Activated CD4-positive, alpha-beta T cell treated with anti-CD3 and anti-CD28 coated beads for 4 hours (primary cell): ENCODE data around the gene SLC29A1.
"Not testable (repeated sequence)": the region's sequence is repeated elsewhere in the genome, so short reads cannot be mapped to it uniquely, and the experiment has no call there.

Experiments
- DNase-seq, 2 donors: peaks; one replicate each; pipeline ENCODE4 v3.0.0-alpha.2; 2020

Gene SLC29A1

DNA sequence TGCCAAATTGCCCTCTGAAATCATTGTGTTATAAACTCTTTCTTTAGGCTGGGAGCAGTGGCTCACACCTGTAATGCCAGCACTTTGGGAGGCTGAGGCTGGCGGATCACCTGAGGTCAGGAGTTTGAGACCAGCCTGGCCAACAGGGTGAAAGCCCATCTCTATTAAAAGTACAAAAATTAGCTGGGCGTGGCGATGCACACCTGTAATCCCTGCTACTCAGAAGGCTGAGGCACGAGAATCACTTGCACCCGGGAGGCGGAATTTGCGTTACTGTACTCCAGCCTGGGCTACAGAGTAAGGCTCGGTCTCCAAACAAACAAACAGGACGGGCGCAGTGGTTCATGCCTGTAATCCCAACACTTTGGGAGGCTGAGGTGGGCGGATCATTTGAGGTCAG is 27.0 kb upstream of the SLC29A1 start:
- DNase-seq = not testable (repeated sequence)

DNA sequence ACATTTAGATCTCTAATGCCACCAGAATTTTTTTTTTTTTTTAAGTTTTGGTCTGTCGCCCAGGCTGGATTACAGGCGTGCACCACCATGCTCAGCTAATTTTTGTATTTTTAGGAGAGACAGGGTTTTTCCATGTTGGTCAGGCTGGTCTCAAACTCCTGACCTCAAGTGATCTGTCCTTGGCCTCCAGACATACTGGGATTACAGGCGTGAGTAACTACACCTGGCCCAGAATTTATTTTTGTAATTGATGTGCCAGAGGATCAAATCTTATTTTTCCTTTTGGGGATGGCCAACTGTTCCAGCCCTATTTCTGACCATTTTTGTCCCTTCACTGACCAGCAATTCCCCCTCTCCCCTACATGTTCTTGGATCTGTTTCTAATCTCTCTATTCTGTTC is 24.7 kb upstream of the SLC29A1 start:
- no peak for DNase-seq

DNA sequence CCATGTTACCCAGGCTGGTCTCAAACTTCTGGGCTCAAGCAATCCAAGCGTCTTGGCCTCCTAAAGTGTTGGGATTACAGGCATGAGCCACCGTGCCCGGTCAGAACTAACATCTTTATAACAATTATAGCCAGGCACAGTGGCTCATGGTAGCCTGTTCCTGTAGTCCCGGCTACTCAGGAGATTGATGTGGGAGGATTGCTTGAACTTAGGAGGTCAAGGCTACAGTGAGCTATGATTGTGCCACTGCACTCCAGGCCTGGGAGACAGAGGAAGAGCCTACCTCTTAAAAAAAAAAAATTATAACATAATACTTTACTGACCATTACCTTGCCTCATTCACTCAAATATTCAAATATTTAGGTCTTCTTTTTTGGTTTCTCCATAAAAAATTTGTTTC is 23.5 kb upstream of the SLC29A1 start:
- DNase-seq = no peak

DNA sequence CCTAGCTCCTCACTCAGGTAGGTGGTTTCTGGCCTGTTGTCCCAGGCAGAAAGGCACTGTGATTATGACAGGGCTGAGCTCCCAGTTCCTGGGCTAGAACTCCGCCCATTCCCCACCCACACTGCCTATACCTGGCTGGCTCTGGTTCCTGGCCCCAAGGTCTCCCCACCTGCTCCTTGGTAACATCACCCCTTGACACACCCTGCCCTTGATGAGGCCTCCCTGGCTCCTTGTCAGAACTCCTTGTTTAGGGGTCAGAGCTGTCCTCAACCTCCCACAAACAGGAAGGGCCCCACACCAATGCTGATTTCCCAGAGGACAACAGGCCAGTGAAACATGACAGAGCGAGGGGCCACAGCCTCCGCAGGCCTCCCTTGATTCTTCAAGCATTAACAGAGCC is 22.2 kb upstream of the SLC29A1 start:
- DNase-seq = no peak

DNA sequence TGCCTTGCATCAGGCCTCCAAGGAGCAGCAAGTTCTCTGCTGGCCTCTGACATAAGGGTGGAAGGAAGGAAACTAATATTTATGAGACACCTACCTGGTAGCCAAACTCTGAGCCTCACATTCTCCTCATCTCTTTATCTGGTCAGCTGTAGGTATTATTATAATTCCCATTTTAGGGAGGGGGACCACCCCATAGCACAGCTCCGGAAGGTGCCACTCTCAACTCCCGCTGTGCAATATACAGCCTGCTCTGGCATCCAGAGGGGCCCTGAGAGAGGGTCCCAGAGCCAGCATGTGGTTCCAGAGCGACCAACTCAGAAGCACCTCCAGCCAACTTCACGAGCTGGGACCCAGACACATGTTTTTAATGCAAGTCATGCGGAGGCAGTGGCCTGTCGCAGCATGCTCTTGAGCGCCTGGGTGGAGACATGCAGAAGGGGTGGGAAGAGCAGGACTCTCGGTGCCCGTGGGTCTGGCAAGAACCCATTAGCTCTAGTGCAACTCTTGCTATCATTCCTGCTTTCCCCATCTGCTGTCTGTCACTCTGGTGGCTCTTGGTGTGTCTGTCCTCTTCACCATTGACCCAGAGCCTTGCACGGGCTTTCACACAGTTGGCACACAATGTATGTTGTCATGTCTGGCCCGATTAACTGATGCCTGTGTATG is 21.6 kb upstream of the SLC29A1 start:
- no peak for DNase-seq

DNA sequence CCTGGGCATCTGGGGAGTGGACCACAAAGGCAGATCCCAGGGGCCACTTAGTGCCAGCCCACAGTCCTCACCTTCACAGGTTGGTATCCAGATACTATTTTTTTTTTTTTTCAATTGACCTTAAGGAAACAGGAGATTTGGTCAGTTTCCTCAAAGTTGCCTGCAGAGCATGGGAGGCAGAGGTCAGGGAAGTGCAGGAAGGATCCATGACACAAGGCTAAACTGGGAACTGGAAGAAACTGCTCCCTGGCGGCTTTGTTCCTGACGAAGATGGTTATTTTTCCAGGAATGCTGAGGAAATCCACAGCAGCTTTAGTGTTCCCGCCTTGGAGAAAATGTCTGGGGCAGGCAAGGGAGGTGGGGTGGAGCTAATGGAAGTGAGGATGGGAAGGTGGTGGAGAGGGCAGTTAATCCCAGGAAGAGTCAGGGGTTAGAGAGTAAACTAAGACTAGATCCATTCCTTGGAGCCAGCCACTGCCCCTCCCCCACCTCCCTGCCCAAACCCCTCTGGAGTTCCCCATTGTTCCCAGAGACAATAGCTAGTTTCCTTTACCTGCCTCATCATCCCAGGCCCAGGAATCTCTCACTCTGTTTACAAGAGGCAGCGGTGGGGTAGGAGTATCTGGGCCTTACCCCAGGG is 20.9 kb upstream of the SLC29A1 start:
- DNase-seq = no peak

DNA sequence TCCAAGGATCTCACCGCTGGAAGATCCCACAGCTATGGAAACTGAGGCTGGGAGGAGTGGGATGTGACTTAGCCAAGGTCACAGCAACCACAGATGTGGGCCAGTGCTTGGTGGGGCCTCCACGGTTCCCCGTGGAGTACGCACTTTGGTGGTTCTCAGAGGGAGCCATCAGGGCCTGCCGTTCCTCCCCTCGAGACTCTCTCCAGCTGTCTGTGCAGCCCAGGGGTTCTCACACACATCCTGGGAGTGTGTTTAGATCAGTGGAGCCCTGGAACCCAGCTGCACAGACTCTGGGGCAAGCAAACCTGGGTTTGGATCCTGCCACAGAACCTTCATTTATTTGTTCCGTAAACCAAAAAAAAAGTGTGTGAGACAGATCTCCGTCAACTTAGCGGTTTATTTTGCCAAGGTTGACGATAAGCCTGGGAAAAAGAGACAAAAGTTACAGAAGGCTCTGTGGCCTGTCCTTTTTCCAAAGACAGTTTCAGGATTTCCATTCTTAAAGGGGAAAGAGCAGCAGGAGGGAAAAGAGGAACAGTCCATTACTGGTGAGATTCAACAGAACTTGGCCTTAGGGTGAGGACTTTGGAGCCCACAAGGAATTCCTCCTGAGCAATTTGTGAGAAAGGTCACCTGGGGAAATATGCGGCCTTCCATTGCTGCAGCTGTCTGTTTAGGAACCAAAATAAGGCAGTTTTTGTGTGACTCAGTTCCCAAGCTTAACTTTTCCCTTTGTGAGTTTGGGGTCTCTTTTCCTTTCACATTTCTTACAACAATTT is 20.2 kb upstream of the SLC29A1 start:
- no peak for DNase-seq

DNA sequence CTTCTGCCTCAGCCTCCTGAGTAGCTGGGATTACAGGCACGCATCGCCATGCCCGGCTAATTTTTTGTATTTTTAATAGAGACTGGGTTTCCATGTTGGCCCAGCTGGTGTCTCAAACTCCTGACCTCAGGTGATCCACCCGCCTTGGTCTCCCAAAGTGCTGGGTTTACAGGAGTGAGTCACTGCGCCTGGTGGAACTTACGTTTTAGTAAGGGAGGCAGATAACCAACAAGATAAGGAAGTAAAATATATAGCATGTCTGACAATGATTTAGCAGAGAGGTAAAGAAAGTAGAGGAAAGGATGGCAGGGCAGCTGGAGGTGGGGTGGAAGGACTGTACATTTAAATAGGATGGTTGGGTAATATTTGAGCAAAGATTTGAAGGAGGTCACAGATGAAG is 19.4 kb upstream of the SLC29A1 start:
- no peak for DNase-seq

DNA sequence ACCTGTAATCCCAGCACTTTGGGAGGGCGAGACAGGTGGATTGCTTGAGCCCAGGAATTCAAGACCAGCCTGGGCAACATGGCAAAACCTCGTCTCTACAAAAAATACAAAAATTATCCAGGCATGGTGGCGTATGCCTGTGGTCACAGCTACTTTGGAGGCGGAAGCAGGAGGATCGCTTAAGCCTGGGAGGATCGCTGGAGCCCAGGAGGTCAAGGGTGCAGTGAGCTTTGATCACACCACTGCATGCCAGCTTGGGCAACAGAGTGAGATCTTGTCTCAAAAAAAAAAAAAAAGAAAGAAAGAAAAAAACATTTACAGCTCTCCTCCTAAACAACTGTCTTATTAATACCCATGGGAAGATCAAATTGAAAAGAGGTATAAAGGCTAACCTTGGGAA is 15.4 kb upstream of the SLC29A1 start:
- no peak for DNase-seq

DNA sequence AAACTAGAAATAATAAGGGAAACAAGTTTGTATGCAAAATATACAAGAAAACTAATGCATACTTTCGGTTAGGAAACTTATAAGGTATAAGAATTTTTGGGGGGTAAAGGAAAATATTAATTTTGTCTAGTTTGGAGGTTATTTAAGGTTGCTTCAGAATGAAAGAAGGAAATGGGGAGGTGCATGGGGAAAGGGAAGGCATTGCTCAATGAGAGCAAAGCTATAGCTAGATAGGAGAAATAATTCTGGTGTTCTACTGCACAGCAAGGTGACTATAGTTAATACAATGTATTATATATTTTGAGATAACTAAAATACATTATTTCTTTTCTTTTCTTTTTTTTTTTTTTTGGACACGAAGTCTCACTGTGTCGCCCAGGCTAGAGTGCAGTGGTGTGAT is 12.1 kb upstream of the SLC29A1 start:
- DNase-seq = no peak

DNA sequence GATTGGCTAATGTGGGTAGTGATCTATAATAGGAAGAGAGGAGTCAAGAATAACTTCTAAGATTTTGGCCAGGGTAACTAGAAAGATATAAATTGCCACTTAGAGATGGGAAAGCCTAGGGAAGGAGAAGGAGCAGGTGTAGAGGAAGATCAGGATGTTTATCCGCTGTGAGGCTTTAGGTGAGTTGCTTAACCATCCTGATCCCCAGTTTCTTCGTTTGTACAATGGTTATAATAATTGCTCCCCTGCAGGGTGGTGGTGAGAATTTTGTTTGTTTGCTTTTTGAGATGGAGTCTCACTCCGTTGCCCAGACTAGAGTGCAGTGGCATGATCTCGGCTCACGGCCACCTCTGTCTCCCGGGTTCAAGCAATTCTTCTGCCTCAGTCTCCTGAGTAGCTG is 9.1 kb upstream of the SLC29A1 start:
- no peak for DNase-seq

DNA sequence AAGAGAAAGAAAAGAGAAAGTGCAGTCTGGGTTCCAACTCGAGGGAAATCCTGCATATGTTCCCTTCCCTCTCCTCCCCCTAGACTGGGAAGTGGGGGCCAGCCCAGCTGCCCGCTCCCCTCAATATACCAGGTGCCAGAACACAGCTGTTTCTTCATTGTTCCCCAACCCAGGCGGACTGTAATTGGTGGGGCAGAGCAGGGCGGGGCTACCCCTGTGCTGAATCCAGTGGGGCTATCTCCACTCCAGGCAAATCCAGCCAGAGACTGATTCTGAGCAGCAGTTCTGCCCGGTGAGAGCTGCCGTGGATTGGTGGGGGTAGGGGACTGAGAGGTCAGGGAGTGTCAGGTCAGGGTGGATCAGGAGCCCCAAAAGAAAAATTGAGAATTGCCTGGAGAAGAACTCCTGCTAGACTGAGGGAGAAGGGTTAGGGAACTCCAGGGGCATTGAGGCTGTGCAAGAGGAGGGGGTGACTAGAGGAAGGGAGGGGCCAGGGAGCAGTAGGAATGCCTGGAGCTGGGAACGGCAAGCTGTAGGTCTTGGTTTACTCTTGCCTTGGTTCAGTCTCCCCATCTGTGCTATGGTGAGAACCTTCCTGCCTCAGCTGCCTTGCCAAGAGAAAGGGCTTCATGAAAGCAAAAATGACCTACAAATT is 6.6 kb upstream of the SLC29A1 start, which contains the start of gene MYMX:
Gene MYMX (plus strand): TSS at position 250 of the 655 bp plus-strand sequence. CDS start 546 bp downstream, outside the sequence.
- no peak for DNase-seq

DNA sequence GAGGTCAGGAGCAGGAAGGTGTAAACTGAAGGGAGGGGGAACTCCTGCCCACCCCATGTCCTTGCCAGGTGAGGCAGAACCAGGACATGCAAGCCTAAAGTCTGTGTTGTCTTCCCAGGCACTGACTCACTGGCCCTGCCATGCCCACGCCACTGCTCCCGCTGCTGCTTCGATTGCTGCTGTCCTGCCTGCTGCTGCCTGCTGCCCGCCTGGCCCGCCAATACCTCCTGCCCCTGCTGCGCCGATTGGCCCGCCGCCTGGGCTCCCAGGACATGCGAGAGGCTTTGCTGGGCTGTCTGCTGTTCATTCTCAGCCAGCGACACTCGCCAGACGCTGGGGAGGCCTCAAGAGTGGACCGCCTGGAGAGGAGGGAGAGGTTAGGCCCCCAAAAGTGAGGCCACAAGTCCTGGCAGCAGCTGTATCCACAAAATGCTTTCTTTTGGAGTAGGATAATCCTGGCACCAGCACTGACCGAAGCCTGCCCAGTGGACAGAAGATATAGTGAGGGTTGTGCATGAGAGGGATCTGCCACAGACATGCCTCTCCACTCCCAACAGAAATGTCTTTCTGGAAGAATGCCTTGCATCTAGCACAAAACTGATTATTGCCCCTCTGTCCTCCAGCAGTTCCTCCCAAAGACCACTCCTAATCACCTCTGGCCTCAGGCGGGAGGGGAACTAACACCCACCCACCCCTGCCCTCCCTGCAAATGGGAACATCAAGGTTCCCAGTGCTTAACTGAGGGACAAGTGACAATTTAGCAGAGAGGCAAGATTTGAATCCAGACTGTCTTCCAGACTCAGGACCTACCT is 5.9 kb upstream of the SLC29A1 start:
- no peak for DNase-seq

DNA sequence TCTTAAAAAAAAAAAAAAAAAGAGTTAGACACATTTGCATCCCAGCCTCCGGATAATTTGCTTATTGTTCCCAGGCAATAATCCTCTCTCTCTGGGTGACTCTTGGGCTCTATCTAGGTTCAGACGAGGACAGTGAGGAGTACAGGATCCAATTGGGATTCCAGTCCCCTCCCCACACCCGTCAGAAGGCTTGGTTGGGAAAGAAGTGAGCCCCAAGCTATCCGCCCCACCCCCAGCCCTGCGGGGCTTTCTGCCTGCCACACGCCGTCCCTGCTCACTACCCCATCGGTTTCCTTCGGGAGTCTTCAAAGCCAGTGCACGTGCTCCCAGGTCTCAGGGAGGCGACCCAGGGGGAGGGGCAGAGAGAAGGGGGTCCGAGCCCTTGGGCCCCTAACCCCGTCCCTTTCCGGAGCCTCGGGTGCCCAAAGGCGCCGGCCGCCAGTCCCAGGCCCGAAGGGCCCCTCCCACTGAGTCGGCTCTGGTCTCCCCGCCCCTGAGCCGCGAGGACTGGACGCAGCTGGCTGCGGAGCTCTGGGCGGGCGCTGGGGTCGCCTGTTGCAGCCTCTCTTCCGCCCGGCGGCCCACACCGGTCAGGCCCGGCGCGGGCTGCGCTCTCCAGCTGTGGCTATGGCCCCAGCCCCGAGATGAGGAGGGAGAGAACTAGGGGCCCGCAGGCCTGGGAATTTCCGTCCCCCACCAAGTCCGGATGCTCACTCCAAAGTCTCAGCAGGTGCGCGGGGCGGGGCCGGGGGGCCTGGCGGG is 4.2 kb upstream of the SLC29A1 start:
- DNase-seq = no peak

DNA sequence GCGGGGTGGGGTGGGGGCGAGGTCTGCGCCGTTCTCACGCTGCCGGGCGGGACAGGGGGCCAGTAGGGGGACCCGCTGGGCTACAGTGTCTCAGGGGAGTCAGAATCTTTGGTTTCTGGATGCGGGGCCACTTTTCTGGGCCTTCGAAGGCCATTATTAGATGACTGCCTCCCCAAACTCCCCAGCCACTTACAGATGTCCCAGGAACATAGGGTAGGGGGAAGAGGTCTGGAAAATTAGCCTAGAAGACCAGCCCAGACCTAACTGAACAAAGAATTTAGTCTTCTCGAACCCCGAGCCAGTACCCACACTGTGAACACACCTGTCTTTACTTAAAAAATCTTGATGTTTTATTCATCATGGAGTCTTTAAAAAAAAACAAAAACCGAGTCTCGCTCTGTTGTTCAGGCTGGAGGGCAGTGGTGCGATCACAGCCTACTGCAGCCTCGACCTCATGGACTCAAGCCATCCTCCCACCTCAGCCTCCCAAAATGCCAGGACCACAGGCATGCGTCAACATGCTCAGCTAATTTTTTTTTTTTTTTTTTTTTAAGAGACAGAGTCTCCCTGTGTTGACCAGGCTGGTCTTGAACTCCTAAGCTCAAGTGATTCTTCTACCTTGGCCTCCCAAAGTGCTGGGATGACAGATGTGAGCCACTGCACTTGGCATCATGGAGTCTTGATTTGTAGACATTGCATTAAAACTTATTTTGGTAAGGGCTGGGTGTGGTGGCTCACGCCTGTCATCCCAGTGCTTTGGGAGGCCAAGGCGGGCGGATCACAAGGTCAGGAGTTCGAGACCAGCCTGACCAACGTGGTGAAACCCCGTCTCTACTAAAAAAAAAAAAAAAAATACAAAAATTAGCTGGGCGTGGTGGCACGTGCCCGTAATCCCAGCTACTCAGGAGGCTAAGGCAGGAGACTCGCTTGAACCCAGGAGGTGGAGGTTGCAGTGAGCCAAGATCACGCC is 3.3 kb upstream of the SLC29A1 start:
- DNase-seq = no peak

DNA sequence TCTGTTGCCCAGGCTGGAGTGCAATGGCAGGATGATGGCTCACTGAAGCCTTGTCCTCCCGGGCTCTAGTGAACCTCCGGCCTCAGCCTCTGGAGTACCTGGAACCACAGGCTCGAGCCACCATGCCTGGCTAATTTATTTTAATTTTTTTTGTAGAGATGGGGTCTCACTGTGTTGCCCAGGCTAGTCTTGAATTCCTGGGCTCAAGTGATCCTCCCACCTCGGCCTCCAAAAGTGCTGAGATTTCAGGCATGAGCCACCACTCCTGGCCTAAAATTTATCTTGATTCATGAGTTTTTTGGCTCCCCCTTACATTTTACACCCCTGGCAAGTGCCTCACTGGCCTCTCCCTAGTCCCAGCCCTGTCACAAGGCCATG is 2.5 kb upstream of the SLC29A1 start:
- DNase-seq = no peak

DNA sequence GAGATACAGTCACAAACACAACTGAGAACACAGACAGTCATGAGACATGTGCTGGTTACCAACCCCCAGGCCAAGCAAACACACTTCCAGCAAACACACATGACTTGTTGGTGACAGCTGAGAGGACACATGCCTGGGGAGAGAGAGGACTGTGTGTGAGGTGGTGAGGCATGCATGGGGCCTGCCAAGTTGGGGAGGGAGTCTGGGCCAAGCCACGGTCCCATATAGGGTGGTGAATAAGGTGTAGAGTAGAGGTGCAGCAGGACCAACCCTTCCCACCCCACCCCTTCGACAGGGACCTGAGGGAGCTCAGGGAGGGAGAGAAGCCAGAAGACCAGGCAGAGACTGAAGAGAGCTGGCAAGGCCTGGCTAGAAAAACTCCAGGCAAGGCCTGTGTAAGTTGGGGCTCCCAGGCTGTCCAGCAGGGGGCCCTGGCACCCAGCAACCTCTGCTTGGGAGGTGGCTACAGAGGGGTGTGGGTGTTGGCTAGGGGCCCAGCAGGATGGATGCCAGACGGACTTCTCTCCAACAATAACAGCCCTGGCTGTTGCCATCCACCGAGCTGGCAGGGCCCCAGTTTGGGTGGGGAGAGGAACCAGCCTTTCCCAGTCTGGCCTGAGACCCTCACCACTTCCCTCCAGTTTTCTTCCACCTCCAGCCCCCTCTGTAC is 2.0 kb upstream of the SLC29A1 start:
- DNase-seq = peak; percentile 63 to 66

DNA sequence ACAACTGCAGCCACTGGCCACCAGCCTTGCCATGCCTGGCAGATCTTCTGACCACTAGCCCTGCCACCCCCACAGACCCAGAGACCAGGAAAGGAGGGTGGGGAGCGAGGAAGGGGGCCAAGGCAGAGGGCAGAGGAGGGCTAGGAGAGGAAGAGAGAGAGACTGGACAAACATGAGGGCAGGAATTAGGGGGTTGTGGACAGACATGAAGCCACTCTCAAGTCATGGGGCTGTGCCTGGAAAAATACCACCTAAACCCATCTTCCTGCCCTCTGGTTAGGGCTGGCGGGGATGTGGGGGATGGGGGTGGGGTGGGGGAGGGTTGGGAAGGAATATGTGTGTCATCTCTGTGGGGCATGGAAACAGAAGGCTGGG is 1.4 kb upstream of the SLC29A1 start:
- no peak for DNase-seq

DNA sequence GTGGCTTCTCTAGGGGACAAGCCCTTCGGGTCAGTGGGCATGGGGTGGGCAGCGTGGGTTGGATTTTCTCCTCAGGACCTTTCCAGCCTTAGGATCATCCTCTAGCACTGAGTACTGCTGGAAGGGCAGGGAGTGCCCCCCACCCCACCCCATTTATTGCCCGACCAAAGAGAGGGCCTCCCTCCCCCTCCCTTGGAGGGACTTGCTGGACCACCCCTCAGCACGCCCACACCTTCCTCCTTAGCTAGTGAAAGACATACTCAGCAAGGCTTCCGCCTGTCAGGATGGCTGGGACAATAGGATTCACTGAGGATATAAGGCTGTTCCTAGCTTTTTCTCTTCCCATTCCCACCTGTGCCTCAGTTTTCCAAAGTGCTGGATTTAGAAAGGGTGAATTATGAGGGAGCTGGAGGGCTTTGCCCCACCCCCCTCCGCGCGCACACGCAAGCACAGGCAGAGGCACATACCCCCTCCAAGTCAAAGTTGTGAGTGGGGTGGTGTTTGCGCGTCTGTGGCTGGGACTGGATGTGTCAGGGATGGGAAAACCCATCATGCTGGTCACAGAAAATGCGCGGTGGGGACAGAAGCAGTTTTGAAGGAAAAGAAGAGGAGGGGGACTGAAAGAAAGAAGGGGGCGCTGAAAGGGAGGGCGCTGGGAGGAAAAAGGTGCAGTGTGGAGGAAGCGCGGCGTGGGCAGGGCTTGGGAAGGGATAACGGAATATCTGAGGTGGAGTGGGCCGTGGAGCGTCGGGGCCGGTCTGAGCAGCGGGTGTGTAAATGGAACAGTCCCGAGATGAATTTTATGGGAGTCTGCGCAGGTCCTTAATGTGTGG is 693 bp upstream of the SLC29A1 start:
- peak in 1 of 2 donors; percentile 14 for DNase-seq
